Measurements from ENCODE around the gene CFAP299.

- TF ChIP-seq POLR2A (IDR thresholded peaks at IDR 0.05): no peak
- TF ChIP-seq CTCF (IDR thresholded peaks at IDR 0.05): no peak
Observed at GRCh38 chr4:80839792-80840191, 504.3 kb downstream of the CFAP299 start.

All from gastroesophageal sphincter (tissue), 3 donors.